Activated CD4-positive, alpha-beta memory T cell treated with anti-CD3 and anti-CD28 coated beads for 36 hours (primary cell): ENCODE results near the gene TOP1. TPM values are rescaled to one million over a fixed set of nuclear protein-coding genes. Genes with fewer than 3 reads are reported as not detected.
A peak's percentile ranks its signal among the peaks of the same experiment; 100 is the strongest.

ENCODE experiments used
- CTCF ChIA-PET: fragments of 350-600 bp; sonication (Branson Sonifier 250); formaldehyde crosslinking; loops from one replicate; lab custom pipeline; 2021; ENCODE audit warnings: antibody characterized with exemption, inconsistent platforms; lab: Charles Lee
- POLR2A ChIA-PET: fragments of 350-600 bp; sonication (Branson Sonifier 250); formaldehyde crosslinking; loops from one replicate; lab custom pipeline; 2021; ENCODE audit warnings: antibody characterized with exemption; lab: Charles Lee
- DNase-seq: peaks from one replicate; pipeline ENCODE4 v3.0.0-alpha.2; 2020
- H3K27ac Mint-ChIP-seq: one replicate; pipeline ENCODE4 v1.8.0; 2021; ENCODE audit warnings: mixed read lengths
- H3K27me3 Mint-ChIP-seq: one replicate; pipeline ENCODE4 v1.8.0; 2021; ENCODE audit warnings: mixed read lengths
- H3K36me3 Mint-ChIP-seq: one replicate; pipeline ENCODE4 v1.8.0; 2021; ENCODE audit warnings: mixed read lengths
- H3K4me1 Mint-ChIP-seq: one replicate; pipeline ENCODE4 v1.8.0; 2021; ENCODE audit warnings: low read depth, mixed read lengths
- H3K4me3 Mint-ChIP-seq: one replicate; pipeline ENCODE4 v1.8.0; 2021; ENCODE audit warnings: mild to moderate bottlenecking, mixed read lengths
- H3K9me3 Mint-ChIP-seq: one replicate; pipeline ENCODE4 v1.8.0; 2021; ENCODE audit warnings: mixed read lengths
- intact Hi-C: fragments of 100-400 bp; cut with micrococcal nuclease; formaldehyde crosslinking; loops from one replicate; pipeline ENCODE4 v1.15.1; 2023
- microRNA-seq: library from miRNA; unstranded; fragments of <30 nt; microRNA quantifications from one replicate; pipeline ENCODE4 v1.2.0, GENCODE V29; 2022; ENCODE audit warnings: borderline number of aligned reads, borderline microRNAs expressed, borderline replicate concordance
- total RNA-seq, 2 experiments: library from RNA; stranded (reverse); gene quantifications; one replicate each; pipeline ENCODE4 v1.2.3, GENCODE V29; 2021

TOP1 gene
- total RNA-seq, 2 experiments from 2014 or later, result 128 TPM

DNA sequence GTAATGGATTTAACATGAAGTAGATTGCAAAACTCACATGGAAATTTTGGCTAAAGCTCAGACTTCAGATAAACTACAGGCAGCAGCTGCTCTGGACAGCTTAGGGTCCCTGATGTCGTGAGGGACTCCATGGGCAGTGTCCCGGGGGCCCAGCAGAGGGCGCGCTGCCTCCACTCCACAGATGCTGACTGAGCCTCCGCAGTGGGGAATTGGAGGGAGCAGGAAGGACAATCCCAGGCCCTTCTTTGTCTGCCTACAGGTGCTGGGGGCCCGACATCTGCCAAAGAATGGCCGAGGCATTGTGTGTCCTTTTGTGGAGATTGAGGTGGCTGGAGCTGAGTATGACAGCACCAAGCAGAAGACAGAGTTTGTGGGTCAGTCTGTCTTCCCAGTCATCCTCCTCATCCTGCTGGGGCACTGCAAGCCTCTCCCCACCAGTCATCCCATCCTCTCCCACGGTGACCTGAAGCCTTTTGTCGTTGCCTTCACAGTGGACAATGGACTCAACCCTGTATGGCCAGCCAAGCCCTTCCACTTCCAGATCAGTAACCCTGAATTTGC is 144.6 kb downstream of the TOP1 start:
- peaks cover 6% of the 10 kb centered on the region for H3K4me1 Mint-ChIP-seq
- ChIA-PET CTCF (interaction anchor here (0.5 to 4.2 kb wide), 43 partner anchors 9 to 246 kb away, joined by 3 to 63 read pairs (median 4); partner anchors contain the start of gene LPIN3), POLR2A (no interaction called here)
- H3K27ac Mint-ChIP-seq, result peak overlapping the region; percentile 10
- intact Hi-C loops, result loop anchor here (1.0 to 5.0 kb wide), 3 partner anchors 36 to 167 kb away; partner anchors contain the start of genes LPIN3 and PLCG1
- peaks cover 53% of the 10 kb centered on the region for H3K36me3 Mint-ChIP-seq
- no peak overlapping the region for H3K4me3 Mint-ChIP-seq
- no peaks in the 10 kb centered on the region for H3K9me3 Mint-ChIP-seq
- peak; percentile 71 for DNase-seq
- H3K27me3 Mint-ChIP-seq, result no peaks in the 10 kb centered on the region

DNA sequence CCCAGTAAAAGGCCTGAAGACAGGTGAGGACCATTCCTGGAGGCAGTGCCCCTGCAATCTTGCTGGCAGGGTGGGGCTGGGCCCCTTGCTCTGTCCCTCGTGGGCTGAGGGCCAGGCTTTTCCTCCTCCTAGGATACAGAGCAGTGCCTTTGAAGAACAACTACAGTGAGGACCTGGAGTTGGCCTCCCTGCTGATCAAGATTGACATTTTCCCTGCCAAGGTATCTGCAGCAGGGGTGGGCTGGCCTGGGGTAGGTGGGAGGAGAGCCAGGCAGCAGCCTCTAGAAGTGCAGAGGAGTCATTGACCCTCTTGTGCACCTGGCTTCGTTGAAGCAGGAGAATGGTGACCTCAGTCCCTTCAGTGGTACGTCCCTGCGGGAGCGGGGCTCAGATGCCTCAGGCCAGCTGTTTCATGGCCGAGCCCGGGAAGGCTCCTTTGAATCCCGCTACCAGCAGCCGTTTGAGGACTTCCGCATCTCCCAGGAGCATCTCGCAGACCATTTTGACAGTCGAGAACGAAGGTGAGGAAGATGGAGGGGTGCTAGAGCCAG is 145.2 kb downstream of the TOP1 start:
- ChIA-PET POLR2A (no interaction called here), CTCF (interaction anchor here (1.2 to 4.2 kb wide), 16 partner anchors 14 to 186 kb away, joined by 3 to 63 read pairs (median 5); partner anchors contain the start of gene LPIN3)
- Mint-ChIP-seq H3K27me3 (no peaks in the 10 kb centered on the region), H3K27ac (peak overlapping the region; percentile 10), H3K4me1 (peaks cover 6% of the 10 kb centered on the region), H3K4me3 (no peak overlapping the region), H3K9me3 (no peaks in the 10 kb centered on the region), H3K36me3 (peaks cover 48% of the 10 kb centered on the region)
- DNase-seq, result peak; percentile 6
- intact Hi-C loops, result loop anchor here (1.0 to 5.0 kb wide), 3 partner anchors 37 to 166 kb away; partner anchors contain the start of genes LPIN3 and PLCG1

Small RNA genes within 50 kb of the gene (microRNA-seq; reads per million reads assigned to microRNA genes)
- gene MIR6871, result not detected

Other genes with a start within 250 kb of the TOP1 start
- gene PLCG1, start 108.7 kb downstream of the TOP1 start, total RNA-seq, result 100 to 1,000 TPM; 133 to 139 TPM